ENCODE data around the gene MACF1. TPM values are rescaled to one million over a fixed set of nuclear protein-coding genes. Genes with fewer than 3 reads are reported as not detected.

The MACF1 gene
- total RNA-seq, 1 donor from 2014 or later, result 301 TPM

- H3K27ac Mint-ChIP-seq, result peak overlapping the region; percentile 95
- no peaks in the 10 kb centered on the region for H3K27me3 Mint-ChIP-seq (ENCODE audit: low read depth)
- H3K4me1 Mint-ChIP-seq, result peaks cover 67% of the 10 kb centered on the region
- no peak for TF ChIP-seq CTCF (IDR thresholded peaks at IDR 0.05; ENCODE audit: unreplicated experiment)
- no peaks in the 10 kb centered on the region for H3K9me3 Mint-ChIP-seq
- DNase-seq (ENCODE audit: low spot score in 2 of 2, unreplicated experiment in 2 of 2), result no peak
- peak overlapping the region; percentile 89 for H3K4me3 Mint-ChIP-seq
- peaks cover 7% of the 10 kb centered on the region for H3K36me3 Mint-ChIP-seq
These were observed 203.0 kb downstream of the MACF1 start for GRCh38 chr1:39407510-39407895.

- no peak for DNase-seq (ENCODE audit: low spot score in 2 of 2, unreplicated experiment in 2 of 2)
- Mint-ChIP-seq H3K4me3 (peak overlapping the region; percentile 89), H3K27me3 (ENCODE audit: low read depth) (no peaks in the 10 kb centered on the region), H3K36me3 (peaks cover 7% of the 10 kb centered on the region), H3K9me3 (no peaks in the 10 kb centered on the region), H3K27ac (peak overlapping the region; percentile 95), H3K4me1 (peaks cover 70% of the 10 kb centered on the region)
- no peak for TF ChIP-seq CTCF (IDR thresholded peaks at IDR 0.05; ENCODE audit: unreplicated experiment)
These were observed 203.6 kb downstream of the MACF1 start for GRCh38 chr1:39407896-39408640.

- no peak for TF ChIP-seq CTCF (IDR thresholded peaks at IDR 0.05; ENCODE audit: unreplicated experiment)
- H3K4me1 Mint-ChIP-seq, result peaks cover 71% of the 10 kb centered on the region
- no peak overlapping the region for H3K27ac Mint-ChIP-seq
- H3K27me3 Mint-ChIP-seq (ENCODE audit: low read depth), result no peaks in the 10 kb centered on the region
- peak; percentile 93 to 94 for DNase-seq (ENCODE audit: low spot score in 2 of 2, unreplicated experiment in 2 of 2)
- peaks cover 7% of the 10 kb centered on the region for H3K36me3 Mint-ChIP-seq
- H3K9me3 Mint-ChIP-seq, result no peaks in the 10 kb centered on the region
- H3K4me3 Mint-ChIP-seq, result peak overlapping the region; percentile 89
These were observed 204.2 kb downstream of the MACF1 start for GRCh38 chr1:39408641-39409054.

DNA sequence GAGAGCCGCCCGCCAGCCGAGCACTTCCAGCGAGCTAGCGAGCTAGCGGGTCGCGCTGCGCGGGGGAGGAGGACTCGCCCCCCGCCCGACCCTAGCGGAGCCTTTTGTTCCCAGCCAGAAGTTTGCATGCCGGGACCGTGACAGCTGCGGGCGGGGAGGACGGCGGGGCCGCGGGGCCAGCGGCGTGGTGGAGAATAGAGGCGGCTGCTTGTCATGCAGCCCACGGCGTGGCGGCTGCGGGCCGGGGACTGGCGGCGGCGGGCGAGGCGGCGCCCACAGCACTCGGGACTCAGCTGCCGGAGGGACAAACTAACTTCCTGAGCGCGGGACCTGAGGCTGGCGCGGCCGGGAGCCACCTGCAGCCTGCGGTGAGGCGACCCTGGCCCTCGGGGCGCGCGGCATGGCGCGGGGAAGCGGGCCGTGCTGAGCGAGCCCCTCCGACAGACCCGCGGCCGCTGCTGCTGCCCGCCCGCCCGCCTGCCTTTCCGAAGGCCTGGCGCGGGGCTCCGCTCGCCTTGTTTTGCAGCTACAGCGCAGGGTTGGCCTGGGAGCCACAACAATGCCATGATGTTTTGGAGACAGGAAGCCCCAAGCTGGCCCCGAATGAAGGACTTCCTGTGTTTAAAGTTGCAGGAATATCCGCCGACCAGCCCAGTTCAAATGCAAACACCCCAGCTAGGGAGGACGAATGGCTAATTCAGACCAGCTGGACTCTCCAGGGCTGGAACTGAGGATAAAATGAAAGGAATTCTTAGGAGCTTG, 204.7 kb downstream of the MACF1 start:
- Mint-ChIP-seq H3K27ac (peak overlapping the region; percentile 92), H3K4me1 (peaks cover 77% of the 10 kb centered on the region), H3K4me3 (peak overlapping the region; percentile 89), H3K27me3 (ENCODE audit: low read depth) (no peaks in the 10 kb centered on the region), H3K9me3 (no peaks in the 10 kb centered on the region), H3K36me3 (peaks cover 9% of the 10 kb centered on the region)
- DNase-seq (ENCODE audit: low spot score in 2 of 2, unreplicated experiment in 2 of 2), result peak; percentile 30 to 55
- no peak for TF ChIP-seq CTCF (IDR thresholded peaks at IDR 0.05; ENCODE audit: unreplicated experiment)

DNA sequence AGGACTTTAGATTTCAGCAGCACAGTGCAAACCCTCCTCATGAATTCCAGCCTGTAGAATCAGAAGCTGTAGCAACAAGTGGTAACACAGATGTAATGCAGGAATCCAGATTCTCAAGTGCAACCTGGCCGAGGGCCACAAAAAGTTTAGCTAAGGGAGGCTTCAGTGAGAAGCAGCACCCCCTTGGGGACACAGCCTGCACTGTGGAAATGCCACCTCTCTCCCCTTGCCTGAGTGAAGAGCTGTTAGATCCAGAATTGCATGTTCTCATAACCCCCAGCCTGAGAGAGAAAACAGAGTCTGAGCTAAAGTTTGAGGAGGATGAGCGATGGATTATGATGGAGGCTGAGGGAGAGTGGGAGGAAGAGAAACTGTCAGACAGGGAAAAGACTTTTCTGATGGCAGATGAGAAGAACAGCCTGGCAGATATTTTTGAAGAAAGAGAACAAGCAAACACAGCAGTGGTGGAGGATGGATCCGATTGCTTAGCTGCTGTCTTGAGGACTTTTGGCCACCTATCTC, 206.5 kb downstream of the MACF1 start:
- Mint-ChIP-seq H3K4me1 (peaks cover 75% of the 10 kb centered on the region), H3K9me3 (no peaks in the 10 kb centered on the region), H3K27ac (peak overlapping the region; percentile 32), H3K4me3 (peak overlapping the region; percentile 78), H3K36me3 (peaks cover 18% of the 10 kb centered on the region), H3K27me3 (ENCODE audit: low read depth) (no peaks in the 10 kb centered on the region)
- TF ChIP-seq CTCF (IDR thresholded peaks at IDR 0.05; ENCODE audit: unreplicated experiment), result peak; percentile 28
- peak; percentile 48 to 77 for DNase-seq (ENCODE audit: low spot score in 2 of 2, unreplicated experiment in 2 of 2)
